Measurements from ENCODE around the gene MROH2B.

The MROH2B gene

DNA sequence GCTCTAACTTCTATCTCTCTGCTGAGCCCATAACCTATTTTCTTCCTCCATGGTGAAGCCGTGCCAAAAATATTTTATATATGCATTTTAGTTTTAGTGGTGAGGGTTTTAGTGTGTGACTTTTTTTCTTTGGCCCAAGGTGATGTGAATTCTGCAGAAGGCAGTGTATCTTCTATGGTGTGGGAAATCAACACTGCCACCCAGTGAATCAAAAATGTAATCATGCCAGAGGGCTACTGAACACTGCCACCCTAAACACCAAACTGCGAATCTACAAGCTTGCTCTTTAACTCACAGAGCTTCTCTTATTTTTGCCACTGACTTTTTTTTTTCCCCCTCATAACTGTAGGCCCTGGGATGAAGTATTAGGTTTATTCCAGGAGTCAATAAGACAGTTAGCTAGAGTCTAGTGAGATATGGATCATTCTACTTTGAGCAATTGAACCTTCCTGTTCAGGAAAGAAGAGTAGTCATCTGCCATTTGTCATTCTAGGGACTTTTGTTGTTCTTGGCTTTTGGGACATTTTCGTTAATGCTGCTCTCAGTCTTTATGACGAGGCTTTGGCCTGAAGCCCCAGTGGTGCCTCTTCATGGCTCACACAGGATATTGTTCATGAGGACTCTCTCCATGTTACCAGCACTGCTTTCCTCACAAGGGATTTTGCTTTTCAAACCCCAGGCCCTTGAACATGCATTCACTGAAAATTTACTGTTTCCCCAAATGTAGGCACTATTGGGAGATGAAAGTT is 108.8 kb downstream of the MROH2B start:
- no peak for DNase-seq

DNA sequence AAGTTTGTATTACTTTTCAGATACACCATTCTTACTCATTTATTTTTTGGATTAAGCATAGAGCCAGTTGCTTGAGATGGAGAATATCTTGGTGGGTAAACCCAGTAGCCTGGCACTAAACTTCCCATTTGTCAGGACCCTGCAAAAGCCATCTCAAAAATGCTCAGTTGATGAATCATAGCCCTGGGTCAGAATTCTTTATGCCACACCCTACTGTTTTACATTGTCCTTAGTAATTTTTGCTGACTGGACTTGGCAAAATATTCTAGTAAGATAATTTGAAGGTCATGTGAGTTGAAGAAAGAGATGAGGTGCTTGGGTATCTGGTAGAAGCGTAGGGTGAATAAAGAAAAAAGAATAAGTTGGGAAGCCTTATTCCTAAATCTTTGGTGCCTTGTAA is 111.1 kb downstream of the MROH2B start:
- DNase-seq: no peak

DNA sequence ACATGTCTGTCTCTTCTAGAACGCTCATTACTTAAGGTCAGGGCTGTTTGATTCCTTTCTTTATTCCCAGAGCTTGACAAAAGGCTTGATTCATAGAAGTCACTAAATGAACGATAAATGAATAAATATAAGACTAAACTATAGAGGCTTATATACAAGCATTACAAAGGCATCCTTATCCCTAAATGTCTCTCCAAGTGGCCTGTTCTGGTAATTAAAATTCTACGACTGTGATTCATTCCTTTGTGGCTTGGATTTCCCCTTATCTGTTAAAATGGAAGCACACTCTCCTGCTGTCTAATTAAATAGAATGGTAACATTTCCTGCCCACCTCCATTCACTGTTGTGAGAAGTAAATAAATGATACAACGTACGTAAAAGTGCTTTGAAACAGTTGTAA is 112.3 kb downstream of the MROH2B start:
- no peak for DNase-seq

DNA sequence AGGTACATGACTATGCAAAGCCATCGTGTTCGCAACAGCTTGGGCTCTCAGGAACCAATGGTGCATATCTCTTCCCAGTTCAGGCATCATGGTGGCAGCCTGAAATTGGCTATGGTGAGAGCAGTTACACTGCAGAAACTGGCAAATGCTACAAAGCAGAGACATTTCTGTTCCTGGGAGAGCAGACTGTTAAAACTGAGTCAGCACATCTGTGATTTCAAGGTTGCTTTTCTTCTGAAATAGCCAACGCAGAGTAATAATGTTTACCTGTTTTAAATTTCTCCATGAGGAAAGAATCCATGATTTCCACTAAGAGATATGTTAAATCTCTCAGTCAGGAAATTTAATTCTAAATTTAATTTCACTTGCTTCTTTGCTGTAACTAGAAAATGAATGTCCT is 114.1 kb downstream of the MROH2B start:
- no peak for DNase-seq

DNA sequence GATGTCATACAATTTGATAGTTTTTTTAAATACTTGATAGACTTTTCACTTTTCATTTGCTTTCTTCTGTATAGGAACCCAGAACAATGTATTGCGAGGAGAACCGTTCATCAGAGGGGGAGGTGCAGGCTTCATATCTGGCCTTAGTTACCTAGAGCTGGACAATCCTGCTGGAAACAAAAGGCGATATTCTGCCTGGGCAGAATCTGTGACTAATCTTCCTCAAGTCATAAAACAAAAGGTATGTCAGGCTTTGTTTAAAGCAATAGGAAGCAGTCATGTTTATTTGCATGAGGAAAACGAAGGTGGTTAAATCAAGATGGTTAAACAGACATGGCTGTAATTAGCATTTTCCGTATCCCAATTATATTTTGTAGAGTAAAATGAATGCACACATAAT is 115.8 kb downstream of the MROH2B start:
- no peak for DNase-seq

Data from activated CD8-positive, alpha-beta memory T cell treated with anti-CD3 and anti-CD28 coated beads, Interleukin-2, amount 50 U/mL, for 48 hours (primary cell).